ENCODE measurements around the gene ACAD10. TPM values are rescaled to one million over a fixed set of nuclear protein-coding genes. Genes with fewer than 3 reads are reported as not detected.

The ACAD10 gene
- total and polyA plus RNA-seq, 2 of the 13 experiments (the other 11 are each of a cell fraction or from before 2014, with no cell fraction given): 15.2 to 16.3 TPM

GRCh38 chr12:111748151-111748672, 62.4 kb downstream of the ACAD10 start (continued):
- TF ChIP-seq ZHX2 (IDR thresholded peaks at IDR 0.05; ENCODE audit: low read depth) (no peak), ZHX2 (CRISPR knock-in tag; IDR thresholded peaks at IDR 0.05; ENCODE audit: borderline replicate concordance) (no peak), ZNF782 (CRISPR knock-in tag; IDR thresholded peaks at IDR 0.05; ENCODE audit: borderline replicate concordance) (no peak), RBM22 (optimal IDR thresholded peaks at IDR 0.05; ENCODE audit: low read length) (no peak), PRMT3 (CRISPR knock-in tag; IDR thresholded peaks at IDR 0.05; ENCODE audit: borderline replicate concordance, low read depth) (no peak), RFX1 (IDR thresholded peaks at IDR 0.05) (no peak), HMGA1 (CRISPR knock-in tag; conservative IDR thresholded peaks at IDR 0.05) (no peak), CC2D1A (CRISPR knock-in tag; IDR thresholded peaks at IDR 0.05) (no peak), ETV6 (CRISPR knock-in tag; conservative IDR thresholded peaks at IDR 0.05) (no peak), HNRNPLL (IDR thresholded peaks at IDR 0.05; ENCODE audit: low read depth, low read length, poor library complexity, severe bottlenecking) (no peak)
- TF ChIP-seq, protein P1, sequence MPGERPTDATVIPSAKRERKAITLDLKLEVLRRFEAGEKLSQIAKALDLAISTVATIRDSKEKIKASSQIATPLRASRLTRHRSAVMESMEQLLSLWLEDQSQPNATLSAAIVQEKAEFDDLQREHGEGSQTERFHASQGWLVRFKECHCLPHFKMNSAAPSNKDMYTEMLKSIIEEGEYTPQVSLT (CRISPR knock-in tag; IDR thresholded peaks at IDR 0.05; ENCODE audit: borderline replicate concordance, low read depth): no peak
- TF ChIP-seq, protein P2, sequence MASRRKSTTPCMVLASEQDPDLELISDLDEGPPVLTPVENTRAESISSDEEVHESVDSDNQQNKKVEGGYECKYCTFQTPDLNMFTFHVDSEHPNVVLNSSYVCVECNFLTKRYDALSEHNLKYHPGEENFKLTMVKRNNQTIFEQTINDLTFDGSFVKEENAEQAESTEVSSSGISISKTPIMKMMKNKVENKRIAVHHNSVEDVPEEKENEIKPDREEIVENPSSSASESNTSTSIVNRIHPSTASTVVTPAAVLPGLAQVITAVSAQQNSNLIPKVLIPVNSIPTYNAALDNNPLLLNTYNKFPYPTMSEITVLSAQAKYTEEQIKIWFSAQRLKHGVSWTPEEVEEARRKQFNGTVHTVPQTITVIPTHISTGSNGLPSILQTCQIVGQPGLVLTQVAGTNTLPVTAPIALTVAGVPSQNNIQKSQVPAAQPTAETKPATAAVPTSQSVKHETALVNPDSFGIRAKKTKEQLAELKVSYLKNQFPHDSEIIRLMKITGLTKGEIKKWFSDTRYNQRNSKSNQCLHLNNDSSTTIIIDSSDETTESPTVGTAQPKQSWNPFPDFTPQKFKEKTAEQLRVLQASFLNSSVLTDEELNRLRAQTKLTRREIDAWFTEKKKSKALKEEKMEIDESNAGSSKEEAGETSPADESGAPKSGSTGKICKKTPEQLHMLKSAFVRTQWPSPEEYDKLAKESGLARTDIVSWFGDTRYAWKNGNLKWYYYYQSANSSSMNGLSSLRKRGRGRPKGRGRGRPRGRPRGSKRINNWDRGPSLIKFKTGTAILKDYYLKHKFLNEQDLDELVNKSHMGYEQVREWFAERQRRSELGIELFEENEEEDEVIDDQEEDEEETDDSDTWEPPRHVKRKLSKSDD (CRISPR knock-in tag; IDR thresholded peaks at IDR 0.05; ENCODE audit: low read depth): no peak

All from HepG2 (cell line).